Neutrophil (primary cell): ENCODE results near the gene STK32C.

Experiments
- H3K27ac ChIP-seq: fragments of 200-600 bp; sonication (generic); 2 replicates; pipeline ENCODE4 v1.5.1; 2016; ENCODE audit warnings: mild to moderate bottlenecking, moderate library complexity
- H3K27me3 ChIP-seq: fragments of 200-600 bp; sonication (generic); 2 replicates; pipeline ENCODE4 v1.6.0; 2016; ENCODE audit warnings: mild to moderate bottlenecking
- H3K36me3 ChIP-seq: fragments of 200-600 bp; sonication (generic); 2 replicates; pipeline ENCODE4 v1.5.1; 2017
- H3K4me1 ChIP-seq, 2 experiments: fragments of 200-600 bp in 1 of 2; sonication (generic) in 1 of 2; 1 replicate in 1 of 2; 2 replicates in 1 of 2; pipeline versions ENCODE4 v1.5.1 to v1.6.1; 2013 to 2016; ENCODE audit warnings: low read depth in 1 of 2, low read length in 1 of 2, mild to moderate bottlenecking in 1 of 2, moderate library complexity in 1 of 2; ENCODE audit not compliant: control insufficient read depth in 1 of 2, insufficient read depth in 1 of 2
- H3K4me3 ChIP-seq, 2 experiments: fragments of 200-600 bp in 1 of 2; sonication (generic) in 1 of 2; 1 replicate in 1 of 2; 2 replicates in 1 of 2; pipeline ENCODE4 v1.5.1; 2013 to 2016; ENCODE audit warnings: low read depth in 1 of 2, low read length in 1 of 2, mild to moderate bottlenecking in 1 of 2, moderate library complexity in 1 of 2
- H3K9me3 ChIP-seq: fragments of 200-600 bp; sonication (generic); 2 replicates; pipeline ENCODE4 v1.5.1; 2016
- TF ChIP-seq, protein P1 (sequence below): fragments of 200-600 bp; sonication (generic); IDR thresholded peaks from 2 replicates; pipeline ENCODE4 v1.5.1; 2016; ENCODE audit warnings: antibody characterized with exemption

STK32C gene

DNA sequence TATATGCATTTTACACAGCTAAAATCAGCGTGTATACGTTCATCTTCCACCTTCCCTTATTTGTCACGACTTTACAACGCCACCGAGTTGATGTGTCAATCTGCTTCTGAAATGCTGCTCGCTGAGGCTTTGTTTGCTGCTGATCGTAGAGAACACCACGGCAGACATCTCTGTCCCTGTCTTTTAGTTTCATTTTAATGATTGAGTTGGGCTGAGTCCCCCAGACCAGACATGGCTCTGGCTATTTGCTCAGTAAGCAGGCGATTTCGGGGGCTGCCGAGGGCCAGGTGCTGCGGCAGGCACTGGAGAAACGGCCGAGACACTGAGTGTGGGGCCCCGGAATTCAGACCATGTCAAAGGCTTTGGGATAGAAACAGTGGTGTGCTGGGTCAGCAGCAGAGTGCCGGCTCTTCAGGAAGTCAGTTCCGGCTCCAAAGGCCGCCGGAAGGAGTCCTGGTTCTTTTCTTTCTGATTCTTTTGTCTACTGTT lies 29.2 kb upstream of the STK32C start:
- no peaks in the 10 kb centered on the region for H3K36me3 ChIP-seq
- TF ChIP-seq, protein P1, sequence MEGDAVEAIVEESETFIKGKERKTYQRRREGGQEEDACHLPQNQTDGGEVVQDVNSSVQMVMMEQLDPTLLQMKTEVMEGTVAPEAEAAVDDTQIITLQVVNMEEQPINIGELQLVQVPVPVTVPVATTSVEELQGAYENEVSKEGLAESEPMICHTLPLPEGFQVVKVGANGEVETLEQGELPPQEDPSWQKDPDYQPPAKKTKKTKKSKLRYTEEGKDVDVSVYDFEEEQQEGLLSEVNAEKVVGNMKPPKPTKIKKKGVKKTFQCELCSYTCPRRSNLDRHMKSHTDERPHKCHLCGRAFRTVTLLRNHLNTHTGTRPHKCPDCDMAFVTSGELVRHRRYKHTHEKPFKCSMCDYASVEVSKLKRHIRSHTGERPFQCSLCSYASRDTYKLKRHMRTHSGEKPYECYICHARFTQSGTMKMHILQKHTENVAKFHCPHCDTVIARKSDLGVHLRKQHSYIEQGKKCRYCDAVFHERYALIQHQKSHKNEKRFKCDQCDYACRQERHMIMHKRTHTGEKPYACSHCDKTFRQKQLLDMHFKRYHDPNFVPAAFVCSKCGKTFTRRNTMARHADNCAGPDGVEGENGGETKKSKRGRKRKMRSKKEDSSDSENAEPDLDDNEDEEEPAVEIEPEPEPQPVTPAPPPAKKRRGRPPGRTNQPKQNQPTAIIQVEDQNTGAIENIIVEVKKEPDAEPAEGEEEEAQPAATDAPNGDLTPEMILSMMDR: no peak
- no peaks in the 10 kb centered on the region for H3K9me3 ChIP-seq
- H3K4me3 ChIP-seq: peak overlapping the region; percentile 42 to 43
- peaks cover 31 to 32% of the 10 kb centered on the region in 2 experiments for H3K4me1 ChIP-seq
- H3K27me3 ChIP-seq: no peaks in the 10 kb centered on the region
- H3K27ac ChIP-seq: no peak overlapping the region

GRCh38 chr10:132336064-132336746 lies 28.5 kb upstream of the STK32C start:
- H3K27me3 ChIP-seq: no peaks in the 10 kb centered on the region
- H3K9me3 ChIP-seq: no peaks in the 10 kb centered on the region
- H3K36me3 ChIP-seq: no peaks in the 10 kb centered on the region
- peaks cover 33 to 36% of the 10 kb centered on the region in 2 experiments for H3K4me1 ChIP-seq
- peak overlapping the region; percentile 42 to 43 for H3K4me3 ChIP-seq
- H3K27ac ChIP-seq: no peak overlapping the region
- TF ChIP-seq, protein P1: no peak

DNA sequence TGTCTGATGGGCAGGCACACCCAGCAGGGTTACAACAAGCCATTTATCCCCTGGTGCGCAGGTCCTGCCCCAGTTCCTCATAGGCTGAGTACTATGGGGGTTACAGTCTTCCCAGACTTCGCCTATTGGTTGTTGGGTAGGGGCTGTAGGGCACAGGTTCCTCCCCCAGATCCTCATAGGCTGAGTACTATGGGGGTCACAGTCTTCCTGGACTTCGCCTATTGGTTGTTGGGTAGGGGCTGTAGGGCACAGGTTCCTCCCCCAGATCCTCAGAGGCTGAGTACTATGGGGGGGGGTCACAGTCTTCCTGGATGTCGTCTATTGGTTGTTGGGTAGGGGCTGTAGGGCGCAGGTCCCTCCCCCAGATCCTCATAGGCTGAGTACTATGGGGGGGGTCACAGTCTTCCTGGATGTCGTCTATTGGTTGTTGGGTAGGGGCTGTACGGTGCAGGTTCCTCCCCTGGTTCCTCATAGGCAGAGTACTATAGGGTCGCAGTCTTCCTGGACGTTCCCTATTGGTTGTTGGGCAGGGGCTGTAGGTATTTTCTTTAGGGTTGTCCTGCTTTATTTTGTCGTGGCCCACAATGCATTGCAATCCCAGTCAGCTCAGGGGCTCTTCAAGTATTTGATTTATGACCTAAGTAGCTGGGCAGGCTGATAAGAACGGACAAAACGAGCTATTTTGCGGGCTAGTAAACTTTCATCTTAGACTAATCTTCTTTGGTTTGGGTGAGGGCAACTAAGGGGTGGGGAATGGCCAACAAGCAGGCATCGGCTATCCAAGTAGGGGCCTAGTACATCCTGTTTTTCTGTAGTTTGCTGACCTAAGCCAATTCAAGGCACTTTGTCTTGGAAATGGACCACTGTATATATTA lies 27.7 kb upstream of the STK32C start:
- Histone ChIP-seq H3K27ac (no peak overlapping the region), H3K4me1 (peaks cover 41 to 44% of the 10 kb centered on the region in 2 experiments)

GRCh38 chr10:132334631-132335188 lies 27.0 kb upstream of the STK32C start:
- Histone ChIP-seq H3K36me3 (no peaks in the 10 kb centered on the region), H3K9me3 (no peaks in the 10 kb centered on the region), H3K27me3 (no peaks in the 10 kb centered on the region), H3K27ac (no peak overlapping the region), H3K4me1 (peaks cover 48 to 51% of the 10 kb centered on the region in 2 experiments), H3K4me3 (no peak overlapping the region)
- TF ChIP-seq, protein P1: no peak

More for the DNA sequence above, 27.7 kb upstream of the STK32C start:
- TF ChIP-seq, protein P1: no peak
- Histone ChIP-seq H3K4me3 (no peak overlapping the region), H3K36me3 (no peaks in the 10 kb centered on the region), H3K9me3 (no peaks in the 10 kb centered on the region), H3K27me3 (no peaks in the 10 kb centered on the region)

DNA sequence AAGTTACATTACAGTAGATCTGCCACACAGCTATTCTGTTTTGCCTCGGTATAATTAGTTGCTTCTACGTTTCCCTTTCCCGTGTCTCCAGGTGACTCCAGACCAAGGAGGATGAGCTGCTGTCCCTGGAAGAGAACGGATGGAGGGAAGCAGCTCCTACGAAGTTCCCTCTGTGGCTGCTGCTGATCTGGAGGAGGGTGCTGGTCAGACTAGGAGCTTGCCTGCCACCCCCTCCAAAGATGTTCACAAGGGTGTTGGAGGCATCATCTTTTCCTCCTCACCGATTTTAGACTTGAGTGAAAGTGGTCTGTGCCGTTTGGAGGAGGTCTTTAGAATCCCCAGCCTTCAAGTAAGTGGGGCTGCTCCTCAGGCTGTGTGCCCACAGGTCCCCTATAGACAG lies 25.6 kb upstream of the STK32C start:
- TF ChIP-seq, protein P1: no peak
- Histone ChIP-seq H3K27me3 (no peaks in the 10 kb centered on the region), H3K4me1 (peaks cover 53 to 54% of the 10 kb centered on the region in 2 experiments), H3K36me3 (no peaks in the 10 kb centered on the region), H3K4me3 (no peak overlapping the region), H3K27ac (no peak overlapping the region), H3K9me3 (no peaks in the 10 kb centered on the region)
